A673 (cell line): ENCODE data around the gene KRT82. TPM values are rescaled to one million over a fixed set of nuclear protein-coding genes. Genes with fewer than 3 reads are reported as not detected.

Experiments used
- BruUV-seq: library from RNA; stranded (reverse); fragments of 400-500 nt; replicated peaks from 2 replicates; lab custom pipeline; 2021; lab: Mats Ljungman, UMichigan
- CTCF ChIA-PET: fragments of 300-600 bp; sonication (Branson Sonifier 250); formaldehyde crosslinking; loops from one replicate; lab custom pipeline; 2022; ENCODE audit warnings: antibody characterized with exemption; lab: Charles Lee
- POLR2A ChIA-PET: fragments of 300-600 bp; sonication (Branson Sonifier 250); formaldehyde crosslinking; loops from one replicate; lab custom pipeline; 2022; ENCODE audit warnings: antibody characterized with exemption; ENCODE audit not compliant: low non-redundant PET; lab: Charles Lee
- DNase-seq: peaks from one replicate; pipeline ENCODE4 v3.0.0-alpha.2; 2015; ENCODE audit warnings: low spot score
- H3K27ac ChIP-seq: fragments of 200-600 bp; sonication (generic); 2 replicates; pipeline ENCODE4 v1.5.1; 2016; ENCODE audit warnings: mixed run types, low read depth, mild to moderate bottlenecking, mixed read lengths, antibody characterized with exemption, low read length; ENCODE audit not compliant: poor library complexity, severe bottlenecking
- H3K27me3 ChIP-seq: fragments of 200-600 bp; sonication (generic); replicated peaks from 2 replicates; pipeline ENCODE4 v1.6.1; 2017; ENCODE audit warnings: mixed run types, low read depth, mild to moderate bottlenecking, mixed read lengths, antibody characterized with exemption, low read length; ENCODE audit not compliant: insufficient read depth, poor library complexity
- H3K36me3 ChIP-seq: fragments of 200-600 bp; sonication (generic); 2 replicates; pipeline ENCODE4 v1.6.1; 2016; ENCODE audit warnings: mixed run types, mild to moderate bottlenecking, mixed read lengths, antibody characterized with exemption, low read length; ENCODE audit not compliant: insufficient read depth, poor library complexity, severe bottlenecking
- H3K4me1 ChIP-seq: fragments of 200-600 bp; sonication (generic); 2 replicates; pipeline ENCODE4 v1.6.1; 2017; ENCODE audit warnings: mixed run types, mild to moderate bottlenecking, mixed read lengths, antibody characterized with exemption, low read length; ENCODE audit not compliant: insufficient read depth, poor library complexity, severe bottlenecking
- H3K4me3 ChIP-seq: fragments of 200-600 bp; sonication (generic); 2 replicates; pipeline ENCODE4 v1.5.1; 2016; ENCODE audit warnings: low read depth, mixed run types, mild to moderate bottlenecking, mixed read lengths, low read length; ENCODE audit not compliant: poor library complexity, severe bottlenecking
- H3K9me3 ChIP-seq: fragments of 200-600 bp; sonication (generic); 2 replicates; pipeline ENCODE4 v1.6.1; 2016; ENCODE audit warnings: mixed run types, low read depth, mild to moderate bottlenecking, mixed read lengths, antibody characterized with exemption, low read length; ENCODE audit not compliant: poor library complexity, severe bottlenecking
- CTCF ChIP-seq: fragments of 300-800, 200-600 bp; sonication (generic); conservative IDR thresholded peaks from 2 replicates; pipeline ENCODE4 v1.5.1; 2017; ENCODE audit warnings: low read depth, mild to moderate bottlenecking, antibody characterized with exemption, low read length, moderate library complexity, mixed read lengths
- EZH2 ChIP-seq: fragments of 200-600 bp; sonication (generic); IDR thresholded peaks from 2 replicates; pipeline ENCODE4 v1.6.1; 2017; ENCODE audit warnings: borderline replicate concordance, low read depth, mild to moderate bottlenecking, mixed read lengths, antibody characterized with exemption, low read length; ENCODE audit not compliant: poor library complexity, severe bottlenecking
- intact Hi-C: fragments of 100-400 bp; cut with micrococcal nuclease; formaldehyde crosslinking; loops from one replicate; pipeline ENCODE4 v1.10.0; 2022; ENCODE audit not compliant: unreplicated experiment
- total RNA-seq: library from RNA; stranded (reverse); gene quantifications from 2 replicates; pipeline ENCODE4 v1.2.3, GENCODE V29; 2021

The KRT82 gene
- total RNA-seq, 1 experiment from 2014 or later = not detected

- Histone ChIP-seq H3K4me3 (no peak overlapping the region), H3K27ac (no peak overlapping the region), H3K4me1 (no peaks in the 10 kb centered on the region), H3K9me3 (no peaks in the 10 kb centered on the region), H3K36me3 (no peaks in the 10 kb centered on the region), H3K27me3 (no peaks in the 10 kb centered on the region)
- no peak for DNase-seq
- no TSS peak for BruUV-seq
- ChIA-PET CTCF (interaction anchor here (1.1 kb wide), 1 partner anchor 515 kb away, joined by 3 read pairs; no protein-coding TSS in a partner anchor), POLR2A (no interaction called here)
- TF ChIP-seq EZH2 (no peak), CTCF (no peak)
- intact Hi-C loops = no loop called here
These were observed 41.1 kb downstream of the KRT82 start for GRCh38 chr12:52364901-52365489.

- Histone ChIP-seq H3K27me3 (no peaks in the 10 kb centered on the region), H3K9me3 (no peaks in the 10 kb centered on the region), H3K4me1 (peaks cover 2% of the 10 kb centered on the region), H3K27ac (no peak overlapping the region), H3K36me3 (no peaks in the 10 kb centered on the region), H3K4me3 (no peak overlapping the region)
- intact Hi-C loops = no loop called here
- no TSS peak for BruUV-seq
- no peak for TF ChIP-seq CTCF
- TF ChIP-seq EZH2 = no peak
- no peak for DNase-seq
- POLR2A ChIA-PET = no interaction called here
- CTCF ChIA-PET = no interaction called here
These were observed 42.1 kb downstream of the KRT82 start for GRCh38 chr12:52364061-52364460.

- Histone ChIP-seq H3K36me3 (no peaks in the 10 kb centered on the region), H3K9me3 (no peaks in the 10 kb centered on the region), H3K27me3 (no peaks in the 10 kb centered on the region), H3K4me1 (peaks cover 11% of the 10 kb centered on the region), H3K4me3 (no peak overlapping the region), H3K27ac (no peak overlapping the region)
- TF ChIP-seq EZH2 (no peak), CTCF (no peak)
- intact Hi-C loops = no loop called here
- BruUV-seq = no TSS peak
- DNase-seq = no peak
- ChIA-PET POLR2A (no interaction called here), CTCF (no interaction called here)
These were observed 42.9 kb downstream of the KRT82 start for GRCh38 chr12:52363111-52363679.
